Stimulated activated CD4-positive, alpha-beta T cell treated with anti-CD3 and anti-CD28 coated beads, Interleukin-12 subunit alpha, Interleukin-12 subunit beta, amount 100 ng/mL, for 24 hours (primary cell): ENCODE results near the gene GBA2.

Experiments
- DNase-seq, 2 experiments: peaks; one replicate each; pipeline ENCODE4 v3.0.0-alpha.2; 2020; ENCODE audit warnings: low read depth in 2 of 2

The GBA2 gene

GRCh38 chr9:35738924-35739323, 10.1 kb downstream of the GBA2 start:
- no peak for DNase-seq

- no peak for DNase-seq
These were observed 10.8 kb downstream of the GBA2 start for GRCh38 chr9:35738186-35738585.

- DNase-seq = no peak
These were observed 11.9 kb downstream of the GBA2 start for GRCh38 chr9:35737143-35737542.

- DNase-seq = peak; percentile 25 to 44
These were observed 12.8 kb downstream of the GBA2 start for GRCh38 chr9:35736201-35736633.

- DNase-seq = no peak
These were observed 14.9 kb downstream of the GBA2 start for GRCh38 chr9:35734096-35734495.

GRCh38 chr9:35732800-35733541, 16.1 kb downstream of the GBA2 start:
- DNase-seq = no peak

GRCh38 chr9:35732185-35732799, 16.7 kb downstream of the GBA2 start, which contains the start of the genes CREB3 and TLN1:
TSS of gene CREB3 (plus strand) at chr9:35732666. CDS start at chr9:35732773, 107 bp downstream.
TSS of gene TLN1 (minus strand) at chr9:35732195. CDS start at chr9:35725694, 6,501 bp downstream.
- peak; percentile 95 for DNase-seq

GRCh38 chr9:35731415-35732184, 17.4 kb downstream of the GBA2 start:
- peak in 1 of 2 experiments; percentile 26 for DNase-seq

GRCh38 chr9:35730486-35730854, 18.6 kb downstream of the GBA2 start:
- DNase-seq = no peak

- peak in 1 of 2 experiments; percentile 18 for DNase-seq
These were observed 19.1 kb downstream of the GBA2 start for GRCh38 chr9:35729700-35730485.

GRCh38 chr9:35729101-35729500, 19.9 kb downstream of the GBA2 start:
- no peak for DNase-seq

- peak in 1 of 2 experiments; percentile 35 for DNase-seq
These were observed 20.7 kb downstream of the GBA2 start for GRCh38 chr9:35728041-35728971.

GRCh38 chr9:35727676-35728040, 21.4 kb downstream of the GBA2 start:
- no peak for DNase-seq

GRCh38 chr9:35726931-35727330, 22.1 kb downstream of the GBA2 start:
- DNase-seq = no peak

- DNase-seq = no peak
These were observed 23.7 kb downstream of the GBA2 start for GRCh38 chr9:35725362-35725761.

- DNase-seq = no peak
These were observed 25.1 kb downstream of the GBA2 start for GRCh38 chr9:35723908-35724307.

GRCh38 chr9:35723426-35723825, 25.6 kb downstream of the GBA2 start:
- DNase-seq = no peak

- DNase-seq = no peak
These were observed 29.5 kb downstream of the GBA2 start for GRCh38 chr9:35719546-35719945.

- DNase-seq = no peak
These were observed 30.1 kb downstream of the GBA2 start for GRCh38 chr9:35718721-35719511.
